Transverse colon (tissue), 4 donors: ENCODE measurements around the gene ZNF672. TPM values are rescaled to one million over a fixed set of nuclear protein-coding genes. Genes with fewer than 3 reads are reported as not detected.
A peak's percentile ranks its signal among the peaks of the same experiment; 100 is the strongest.

Experiments
- DNase-seq: peaks from one replicate; pipeline ENCODE4 v3.0.0-alpha.2; 2019
- H3K27ac ChIP-seq, 4 donors: fragments of 200-600 bp; sonication (generic); 2 replicates each; pipeline ENCODE4 v1.5.1; 2016 to 2018; ENCODE audit warnings: inconsistent platforms in 4 of 4
- H3K27me3 ChIP-seq: fragments of 200-600 bp; sonication (generic); 2 replicates; pipeline ENCODE4 v1.5.1; 2017; ENCODE audit warnings: inconsistent platforms
- H3K36me3 ChIP-seq, 4 donors: fragments of 200-600 bp; sonication (generic); 2 replicates each; pipeline ENCODE4 v1.5.1; 2017 to 2019; ENCODE audit warnings: inconsistent platforms in 4 of 4
- H3K4me1 ChIP-seq, 4 donors: fragments of 200-600 bp; sonication (generic); 2 replicates each; pipeline ENCODE4 v1.5.1; 2017 to 2020; ENCODE audit warnings: inconsistent platforms in 4 of 4
- H3K4me3 ChIP-seq, 4 donors: fragments of 200-600 bp; sonication (generic); 1 replicate in 1 of 4; 2 replicates in 3 of 4; pipeline versions ENCODE4 v1.5.1 to v1.6.1; 2017 to 2019; ENCODE audit warnings: inconsistent platforms in 4 of 4
- H3K9me3 ChIP-seq, 2 donors: fragments of 200-600 bp; sonication (generic); 2 replicates each; pipeline ENCODE4 v1.5.1; 2017 to 2019; ENCODE audit warnings: inconsistent platforms in 2 of 2
- CTCF ChIP-seq, 5 experiments: fragments of 200-600 bp in 3 of 5; fragments of 450-650 bp in 2 of 5; sonication (generic) in 3 of 5; IDR thresholded peaks; 1 replicate in 2 of 5; 2 replicates in 3 of 5; pipeline ENCODE4 v1.5.1; 2016 to 2017; ENCODE audit warnings: antibody characterized with exemption in 5 of 5, inconsistent platforms in 3 of 5, mild to moderate bottlenecking in 2 of 5, moderate library complexity in 1 of 5
- EP300 ChIP-seq: sonication (generic); formaldehyde crosslinking; IDR thresholded peaks from one replicate; pipeline ENCODE4 v1.6.1; 2017; ENCODE audit warnings: antibody characterized with exemption, low read depth
- POLR2A ChIP-seq: fragments of 450-650 bp; IDR thresholded peaks from one replicate; pipeline ENCODE4 v1.6.1; 2016; ENCODE audit warnings: antibody characterized with exemption, mild to moderate bottlenecking, moderate library complexity
- POLR2AphosphoS5 ChIP-seq, 3 donors: sonication (generic); formaldehyde crosslinking; IDR thresholded peaks; one replicate each; pipeline ENCODE4 v1.6.1; 2016; ENCODE audit warnings: antibody characterized with exemption in 3 of 3
- WGBS, 2 donors: methylation state at CpG; one replicate each; pipeline ENCODE4 v1.1.5; 2018; ENCODE audit warnings: low coverage in 1 of 2; 5-methylcytosine and 5-hydroxymethylcytosine counted together
- in situ Hi-C, 4 donors: fragments of 200-750 bp; cut with MboI; loops; one replicate each; pipeline versions ENCODE4 v1.15.0 to v1.15.1; 2017; ENCODE audit warnings: low sequenced_read_pairs in 3 of 4, low pct_ligation_motif_present in 1 of 4, low pct_unique_long_range_greater_than_20kb in 1 of 4
- intact Hi-C: fragments of 100-400 bp; cut with DNase I; formaldehyde crosslinking; loops from one replicate; pipeline ENCODE4 v1.15.1; 2023; ENCODE audit warnings: low total_unique reads
- total RNA-seq, 4 donors: library from RNA; depleted of rRNA; stranded (reverse); fragments of >200 nt; gene quantifications; one replicate each; pipeline ENCODE4 v1.1.0, GENCODE V29; 2016

ZNF672 gene
- total RNA-seq, 4 donors from 2014 or later = 34.8 to 53.1 (median 44.7) TPM

DNA sequence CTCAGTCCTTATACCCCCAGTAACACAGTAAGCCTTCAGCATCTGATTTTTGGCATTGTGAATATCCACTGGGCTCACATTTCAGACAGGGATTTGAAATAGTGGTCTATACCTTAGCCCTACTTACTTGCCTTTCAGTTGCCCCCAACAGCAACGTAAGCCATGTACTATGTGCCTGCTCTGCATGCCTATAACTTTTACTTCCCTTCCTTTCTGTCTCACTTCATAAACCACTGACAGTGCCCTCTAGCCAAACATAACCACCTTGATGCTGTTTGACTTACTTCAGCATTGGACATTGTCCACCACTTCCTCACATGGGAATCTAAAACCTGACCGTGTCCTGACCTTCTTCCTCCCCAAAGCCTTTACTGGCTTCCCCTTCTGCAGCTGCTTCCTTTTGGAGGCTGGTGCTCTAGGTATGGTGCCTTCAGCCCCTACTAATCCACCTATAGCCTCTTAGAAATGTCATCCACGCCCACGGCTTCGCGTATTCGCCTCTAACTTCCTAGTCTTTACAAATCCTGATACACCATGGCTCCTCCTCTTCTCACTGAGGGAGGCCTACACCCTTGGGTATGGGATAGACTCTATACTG, 3.6 kb upstream of the ZNF672 start:
- Histone ChIP-seq H3K36me3 (no peaks in the 10 kb centered on the region), H3K27ac (no peak overlapping the region), H3K9me3 (no peaks in the 10 kb centered on the region), H3K4me1 (peaks cover 4 to 12% (median 11%) of the 10 kb centered on the region in 4 donors), H3K4me3 (no peak overlapping the region), H3K27me3 (no peaks in the 10 kb centered on the region)
- intact Hi-C loops (no loop called here), in situ Hi-C loops (no loop called here)
- WGBS, 2 donors = 61 to 65% methylated on average over 7 of the region's 7 CpGs
- DNase-seq = no peak
- TF ChIP-seq POLR2A (no peak), POLR2AphosphoS5 (IDR thresholded peaks at IDR 0.05) (no peak), CTCF (IDR thresholded peaks at IDR 0.05) (no peak), EP300 (no peak)

- DNase-seq = peak; percentile 26
- WGBS, 2 donors = 32 to 48% methylated on average over 5 to 11 of the region's 11 CpGs
- peaks cover 14 to 31% (median 20%) of the 10 kb centered on the region in 4 donors for H3K4me1 ChIP-seq
- TF ChIP-seq POLR2A (no peak), CTCF (IDR thresholded peaks at IDR 0.05) (no peak), EP300 (no peak), POLR2AphosphoS5 (IDR thresholded peaks at IDR 0.05) (no peak)
- H3K4me3 ChIP-seq = peak overlapping the region in 3 of 4 donors; percentile 52 to 97 (median 72)
- H3K27me3 ChIP-seq = no peaks in the 10 kb centered on the region
- in situ Hi-C loops = no loop called here
- peak overlapping the region; percentile 95 to 100 (median 98) for H3K27ac ChIP-seq
- no peaks in the 10 kb centered on the region for H3K36me3 ChIP-seq
- intact Hi-C loops = no loop called here
- no peaks in the 10 kb centered on the region for H3K9me3 ChIP-seq
These were observed 811 bp upstream of the ZNF672 start for GRCh38 chr1:248837045-248837780.

DNA sequence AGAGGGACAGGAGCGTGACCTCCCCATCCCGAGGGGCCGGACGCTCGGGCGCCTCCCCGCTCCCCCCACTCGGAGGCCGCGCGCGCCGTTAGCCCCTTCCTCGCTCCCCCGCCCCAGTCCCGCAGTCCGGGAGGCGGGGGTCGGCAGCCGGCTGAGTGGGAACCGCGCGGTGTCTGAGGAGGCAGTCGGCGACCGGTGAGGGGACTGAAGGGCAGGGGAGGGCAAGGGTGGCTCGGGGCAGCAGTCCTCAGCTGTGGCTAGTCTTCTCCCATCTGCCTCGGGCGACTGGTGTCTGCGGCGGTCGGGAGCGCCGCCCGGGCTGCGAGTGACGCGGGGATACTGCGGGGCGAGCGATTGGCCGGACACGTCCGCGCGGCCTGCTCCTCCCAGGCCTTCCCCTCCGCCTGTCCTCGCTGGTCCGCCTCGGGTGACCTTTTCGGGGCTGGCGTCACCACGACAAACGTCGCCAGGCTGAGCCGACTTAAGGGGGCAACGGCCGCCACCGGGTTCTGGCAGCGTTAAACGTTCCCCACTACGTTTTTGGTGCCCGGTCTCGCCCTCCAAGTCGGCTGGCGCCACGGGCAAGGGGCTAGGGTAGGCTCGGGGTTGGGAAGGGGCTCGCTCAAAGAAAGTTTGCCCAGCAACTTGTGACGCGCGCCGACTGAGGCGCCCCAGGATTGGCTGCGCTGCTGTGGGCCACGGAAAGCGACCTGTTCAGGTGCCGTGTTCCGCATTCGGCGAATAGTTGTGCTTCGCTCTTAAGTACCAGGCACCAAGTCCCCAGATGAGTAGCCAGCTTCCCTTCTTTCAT, 538 bp downstream of the ZNF672 start:
- in situ Hi-C loops = no loop called here
- Histone ChIP-seq H3K36me3 (no peaks in the 10 kb centered on the region), H3K9me3 (no peaks in the 10 kb centered on the region), H3K27me3 (no peaks in the 10 kb centered on the region), H3K27ac (peak overlapping the region; percentile 95 to 100 (median 98)), H3K4me1 (peaks cover 14 to 31% (median 20%) of the 10 kb centered on the region in 4 donors), H3K4me3 (peak overlapping the region; percentile 52 to 97 (median 82))
- TF ChIP-seq EP300 (no peak), POLR2A (peak; percentile 93), CTCF (IDR thresholded peaks at IDR 0.05) (no peak), POLR2AphosphoS5 (IDR thresholded peaks at IDR 0.05) (peak; percentile 82 to 93 (median 91))
- intact Hi-C loops = loop anchor here (2.0 kb wide), 1 partner anchor 20 kb away; the partner anchor contains the start of gene ZNF692
- WGBS, 2 donors = 1% methylated on average over 50 of the region's 82 CpGs; no CpG with 5 or more reads in 1 of the 2 donors
- peak; percentile 92 for DNase-seq

DNA sequence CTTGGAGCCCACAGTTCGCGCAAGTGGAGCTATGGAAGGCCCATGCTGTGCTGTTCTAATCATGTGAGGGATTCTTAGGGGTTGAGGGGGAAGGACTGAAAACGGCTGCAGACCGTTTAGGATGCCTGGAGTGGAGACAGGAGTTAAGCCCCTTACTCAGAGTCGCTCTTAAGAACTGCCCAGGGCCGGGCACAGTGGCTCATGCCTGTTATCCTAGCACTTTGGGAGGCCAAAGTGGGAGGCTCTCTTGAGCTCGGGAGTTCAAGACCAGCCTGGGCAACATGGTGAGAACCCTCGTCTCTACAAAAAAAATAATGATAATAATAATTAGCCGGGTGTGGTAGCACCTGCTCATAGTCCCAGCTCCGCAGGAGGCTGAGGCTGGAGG, 1.1 kb downstream of the ZNF672 start:
- in situ Hi-C loops = no loop called here

More for the DNA sequence above, 1.1 kb downstream of the ZNF672 start:
- peak overlapping the region; percentile 52 to 97 (median 82) for H3K4me3 ChIP-seq
- peaks cover 14 to 31% (median 20%) of the 10 kb centered on the region in 4 donors for H3K4me1 ChIP-seq
- H3K36me3 ChIP-seq = no peaks in the 10 kb centered on the region
- intact Hi-C loops = loop anchor here (2.0 kb wide), 1 partner anchor 20 kb away; the partner anchor contains the start of gene ZNF692
- H3K27ac ChIP-seq = peak overlapping the region; percentile 95 to 100 (median 98)
- TF ChIP-seq POLR2AphosphoS5 (IDR thresholded peaks at IDR 0.05) (no peak), CTCF (IDR thresholded peaks at IDR 0.05) (no peak), POLR2A (no peak), EP300 (no peak)
- 13 to 45% methylated on average over 2 to 10 of the region's 10 CpGs for WGBS, 2 donors
- no peaks in the 10 kb centered on the region for H3K27me3 ChIP-seq
- H3K9me3 ChIP-seq = no peaks in the 10 kb centered on the region
- no peak for DNase-seq
